H9 (cell line): ENCODE data around the gene MLC1. TPM values are rescaled to one million over a fixed set of nuclear protein-coding genes. Genes with fewer than 3 reads are reported as not detected.

Experiments
- DNase-seq: peaks from one replicate; pipeline ENCODE4 v3.0.0-alpha.2; 2017
- H2AFZ ChIP-seq: one replicate; pipeline ENCODE4 v1.6.1; 2013; ENCODE audit warnings: mild to moderate bottlenecking, low read length, control low read depth, moderate library complexity
- H2AK5ac ChIP-seq: 2 replicates; pipeline ENCODE4 v1.6.1; 2013; ENCODE audit warnings: low read length, control low read depth, mixed read lengths; ENCODE audit not compliant: insufficient read length
- H2BK120ac ChIP-seq: one replicate; pipeline ENCODE4 v1.6.1; 2013; ENCODE audit warnings: low read depth, mild to moderate bottlenecking, low read length, control low read depth, inconsistent platforms; ENCODE audit not compliant: poor library complexity, severe bottlenecking
- H2BK12ac ChIP-seq: 2 replicates; pipeline ENCODE4 v1.6.1; 2013; ENCODE audit warnings: low read length, control low read depth, mixed read lengths, low read depth; ENCODE audit not compliant: insufficient read length
- H2BK15ac ChIP-seq: 2 replicates; pipeline ENCODE4 v1.6.1; 2013; ENCODE audit warnings: low read depth, low read length, control low read depth
- H2BK20ac ChIP-seq: one replicate; pipeline ENCODE4 v1.6.1; 2013; ENCODE audit warnings: low read depth, mild to moderate bottlenecking, low read length, control low read depth, inconsistent platforms; ENCODE audit not compliant: poor library complexity, severe bottlenecking
- H2BK5ac ChIP-seq: 2 replicates; pipeline ENCODE4 v1.6.1; 2013; ENCODE audit warnings: low read length, control low read depth, mixed read lengths; ENCODE audit not compliant: insufficient read length
- H3K14ac ChIP-seq: 2 replicates; pipeline ENCODE4 v1.6.1; 2013; ENCODE audit warnings: low read length, control low read depth; ENCODE audit not compliant: insufficient read depth
- H3K18ac ChIP-seq: 2 replicates; pipeline ENCODE4 v1.6.1; 2013; ENCODE audit warnings: low read depth, mild to moderate bottlenecking, mixed read lengths, low read length, control low read depth; ENCODE audit not compliant: insufficient read length
- H3K23ac ChIP-seq: 2 replicates; pipeline ENCODE4 v1.6.1; 2013; ENCODE audit warnings: low read length, control low read depth, mixed read lengths, low read depth; ENCODE audit not compliant: insufficient read length
- H3K23me2 ChIP-seq: 2 replicates; pipeline ENCODE4 v1.6.1; 2013; ENCODE audit warnings: low read depth, mild to moderate bottlenecking, mixed read lengths, low read length, control low read depth; ENCODE audit not compliant: insufficient read length, poor library complexity, severe bottlenecking
- H3K27ac ChIP-seq: 2 replicates; pipeline ENCODE4 v1.5.1; 2013; ENCODE audit warnings: low read length, control low read depth, mixed read lengths, low read depth; ENCODE audit not compliant: insufficient read length
- H3K27me3 ChIP-seq: 2 replicates; pipeline ENCODE4 v1.6.1; 2013; ENCODE audit warnings: low read length, control low read depth, inconsistent platforms; ENCODE audit not compliant: insufficient read depth
- H3K4ac ChIP-seq: 2 replicates; pipeline ENCODE4 v1.6.1; 2013; ENCODE audit warnings: low read depth, mild to moderate bottlenecking, control low read depth, inconsistent platforms, low read length, moderate library complexity
- H3K4me1 ChIP-seq: 2 replicates; pipeline ENCODE4 v1.6.1; 2013; ENCODE audit warnings: low read length, control low read depth, inconsistent platforms; ENCODE audit not compliant: insufficient read depth
- H3K4me2 ChIP-seq: 2 replicates; pipeline ENCODE4 v1.6.1; 2013; ENCODE audit warnings: low read length, control low read depth, mixed read lengths; ENCODE audit not compliant: insufficient read length, insufficient read depth
- H3K56ac ChIP-seq: 2 replicates; pipeline ENCODE4 v1.6.1; 2013; ENCODE audit warnings: low read depth, mild to moderate bottlenecking, mixed read lengths, low read length, control low read depth; ENCODE audit not compliant: insufficient read length
- H3K79me1 ChIP-seq: 2 replicates; pipeline ENCODE4 v1.6.1; 2013; ENCODE audit warnings: low read depth, mild to moderate bottlenecking, moderate library complexity, low read length, control low read depth, inconsistent platforms; ENCODE audit not compliant: insufficient read depth, poor library complexity, severe bottlenecking
- H3K79me2 ChIP-seq: 2 replicates; pipeline ENCODE4 v1.6.1; 2013; ENCODE audit warnings: low read length, control low read depth, inconsistent platforms; ENCODE audit not compliant: insufficient read depth
- H3K9ac ChIP-seq: 2 replicates; pipeline ENCODE4 v1.6.1; 2013; ENCODE audit warnings: low read length, control low read depth, mixed read lengths; ENCODE audit not compliant: insufficient read length; ENCODE audit errors: extremely low read depth
- H3K9me3 ChIP-seq: one replicate; pipeline ENCODE4 v1.6.1; 2013; ENCODE audit warnings: low read depth, low read length, inconsistent platforms; ENCODE audit not compliant: control insufficient read depth
- H3T11ph ChIP-seq: one replicate; pipeline ENCODE4 v1.6.1; 2013; ENCODE audit warnings: mild to moderate bottlenecking, low read length, control low read depth, inconsistent platforms
- H4K20me1 ChIP-seq: one replicate; pipeline ENCODE4 v1.6.1; 2013; ENCODE audit not compliant: control insufficient read depth, insufficient read length, insufficient read depth
- H4K5ac ChIP-seq: 2 replicates; pipeline ENCODE4 v1.6.1; 2013; ENCODE audit warnings: low read depth, mild to moderate bottlenecking, mixed read lengths, low read length, control low read depth; ENCODE audit not compliant: insufficient read length
- H4K8ac ChIP-seq: replicated peaks from 2 replicates; pipeline ENCODE4 v1.6.1; 2013; ENCODE audit warnings: low read length, control low read depth, mixed read lengths, low read depth; ENCODE audit not compliant: insufficient read length
- H4K91ac ChIP-seq: 2 replicates; pipeline ENCODE4 v1.6.1; 2013; ENCODE audit warnings: low read depth, mild to moderate bottlenecking, moderate library complexity, mixed read lengths, low read length, control low read depth; ENCODE audit not compliant: insufficient read length
- H3K27ac Mint-ChIP-seq, 3 experiments: 2 replicates in 2 of 3; 3 replicates in 1 of 3; pipeline ENCODE4 v1.8.0; 2020 to 2021; ENCODE audit warnings: mixed read lengths in 3 of 3, mild to moderate bottlenecking in 1 of 3, moderate library complexity in 1 of 3
- H3K27me3 Mint-ChIP-seq: 2 replicates; pipeline ENCODE4 v1.8.0; 2021; ENCODE audit warnings: low read depth, mild to moderate bottlenecking, moderate library complexity, mixed read lengths
- H3K36me3 Mint-ChIP-seq, 3 experiments: 2 replicates in 2 of 3; 3 replicates in 1 of 3; pipeline ENCODE4 v1.8.0; 2020 to 2021; ENCODE audit warnings: low read depth in 3 of 3, mixed read lengths in 3 of 3; ENCODE audit not compliant: insufficient read depth in 1 of 3
- H3K4me1 Mint-ChIP-seq, 2 experiments: 2 replicates each; pipeline ENCODE4 v1.8.0; 2020; ENCODE audit warnings: mixed read lengths in 2 of 2
- H3K4me3 Mint-ChIP-seq, 2 experiments: 2 replicates in 1 of 2; 3 replicates in 1 of 2; pipeline ENCODE4 v1.8.0; 2020 to 2021; ENCODE audit warnings: mild to moderate bottlenecking in 2 of 2, mixed read lengths in 2 of 2, moderate library complexity in 1 of 2
- H3K9me3 Mint-ChIP-seq, 2 experiments: 2 replicates in 1 of 2; 3 replicates in 1 of 2; pipeline ENCODE4 v1.8.0; 2020; ENCODE audit warnings: mild to moderate bottlenecking in 2 of 2, mixed read lengths in 2 of 2, moderate library complexity in 1 of 2
- WGBS: extraction: QIAGEN DNeasy Blood & Tissue Kit; methylation state at CpG from one replicate; pipeline ENCODE4 v1.1.7; 2013; ENCODE audit warnings: missing lambda C conversion rate, low lambda C conversion rate, mixed read lengths; ENCODE audit not compliant: insufficient read length; ENCODE audit errors: extremely low coverage; 5-methylcytosine and 5-hydroxymethylcytosine counted together
- total RNA-seq: library from RNA; stranded (reverse); gene quantifications from 2 replicates; pipeline ENCODE4 v1.2.1, GENCODE V29; 2021
- TF ChIP-seq, protein P1 (sequence below): fragments of 200-600 bp; sonication (generic); conservative IDR thresholded peaks from 3 replicates; pipeline ENCODE4 v1.8.0; 2021; ENCODE audit warnings: antibody characterized with exemption, mild to moderate bottlenecking

Gene MLC1
- total RNA-seq, 1 experiment from 2014 or later, result not detected

DNA sequence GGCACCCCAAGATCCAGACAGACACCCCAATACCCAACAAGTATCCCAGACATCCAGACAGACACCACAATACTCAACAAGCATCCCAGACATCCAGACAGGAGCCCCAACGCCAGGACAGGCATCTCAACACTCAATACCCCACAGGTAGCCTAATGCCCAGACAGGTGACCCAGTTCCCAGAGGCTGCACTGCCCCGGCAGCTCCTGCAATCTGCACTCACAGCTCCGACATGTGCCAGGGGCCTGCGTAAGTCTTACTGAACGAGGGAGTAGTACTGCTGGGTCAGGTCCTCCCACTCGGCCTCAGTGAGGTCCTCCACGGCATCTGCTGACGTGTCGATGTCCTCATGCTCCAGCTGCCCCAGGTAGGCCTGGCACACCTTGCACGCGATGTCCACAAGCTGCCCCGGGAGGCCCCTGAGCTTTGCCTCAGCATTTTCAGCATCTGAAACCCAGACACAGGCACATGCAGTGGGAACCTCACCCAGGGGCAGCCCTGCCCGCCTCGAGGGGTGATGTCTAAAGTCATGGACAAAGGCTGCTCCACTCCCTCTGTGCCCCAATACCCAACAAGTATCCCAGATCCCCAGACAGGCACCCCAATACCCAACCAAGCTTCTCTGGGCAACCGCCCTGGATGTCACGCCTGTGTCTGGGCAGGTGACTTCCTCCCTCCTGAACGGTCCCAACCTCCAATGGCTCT is 43.7 kb downstream of the MLC1 start:
- Histone ChIP-seq H2BK5ac (no peak overlapping the region), H3K4me1 (no peaks in the 10 kb centered on the region), H4K8ac (no peak overlapping the region), H3K79me1 (no peaks in the 10 kb centered on the region), H3K23ac (no peak overlapping the region), H3K4me2 (no peak overlapping the region), H3T11ph (no peak overlapping the region), H3K4ac (no peak overlapping the region), H3K9ac (no peak overlapping the region), H2BK12ac (no peak overlapping the region), H4K91ac (no peak overlapping the region), H3K79me2 (no peaks in the 10 kb centered on the region), H3K18ac (no peak overlapping the region), H3K27ac (no peak overlapping the region), H3K14ac (no peak overlapping the region), H2BK15ac (no peak overlapping the region), H2BK20ac (no peak overlapping the region), H2BK120ac (no peak overlapping the region), H2AFZ (no peak overlapping the region), H4K20me1 (no peaks in the 10 kb centered on the region), H3K23me2 (no peaks in the 10 kb centered on the region), H2AK5ac (no peak overlapping the region), H3K9me3 (no peaks in the 10 kb centered on the region), H4K5ac (no peak overlapping the region), H3K27me3 (no peaks in the 10 kb centered on the region), H3K56ac (no peak overlapping the region)
- no peaks in the 10 kb centered on the region for H3K4me1 Mint-ChIP-seq
- H3K9me3 Mint-ChIP-seq, result peaks cover 4 to 10% of the 10 kb centered on the region in 2 experiments; a peak in 3 of 5 replicates
- H3K27me3 Mint-ChIP-seq, result peaks cover 8% of the 10 kb centered on the region; the same call in 1 of the 2 replicates
- no peak overlapping the region; a peak in 1 of 5 replicates for H3K4me3 Mint-ChIP-seq
- WGBS, result no CpG with 5 or more reads among the region's 17 CpGs
- TF ChIP-seq, protein P1, sequence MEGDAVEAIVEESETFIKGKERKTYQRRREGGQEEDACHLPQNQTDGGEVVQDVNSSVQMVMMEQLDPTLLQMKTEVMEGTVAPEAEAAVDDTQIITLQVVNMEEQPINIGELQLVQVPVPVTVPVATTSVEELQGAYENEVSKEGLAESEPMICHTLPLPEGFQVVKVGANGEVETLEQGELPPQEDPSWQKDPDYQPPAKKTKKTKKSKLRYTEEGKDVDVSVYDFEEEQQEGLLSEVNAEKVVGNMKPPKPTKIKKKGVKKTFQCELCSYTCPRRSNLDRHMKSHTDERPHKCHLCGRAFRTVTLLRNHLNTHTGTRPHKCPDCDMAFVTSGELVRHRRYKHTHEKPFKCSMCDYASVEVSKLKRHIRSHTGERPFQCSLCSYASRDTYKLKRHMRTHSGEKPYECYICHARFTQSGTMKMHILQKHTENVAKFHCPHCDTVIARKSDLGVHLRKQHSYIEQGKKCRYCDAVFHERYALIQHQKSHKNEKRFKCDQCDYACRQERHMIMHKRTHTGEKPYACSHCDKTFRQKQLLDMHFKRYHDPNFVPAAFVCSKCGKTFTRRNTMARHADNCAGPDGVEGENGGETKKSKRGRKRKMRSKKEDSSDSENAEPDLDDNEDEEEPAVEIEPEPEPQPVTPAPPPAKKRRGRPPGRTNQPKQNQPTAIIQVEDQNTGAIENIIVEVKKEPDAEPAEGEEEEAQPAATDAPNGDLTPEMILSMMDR, result no peak
- H3K36me3 Mint-ChIP-seq, result no peaks in the 10 kb centered on the region
- no peak overlapping the region for H3K27ac Mint-ChIP-seq
- DNase-seq, result no peak
